ENCODE measurements around the gene WDR64.

Gene WDR64

DNA sequence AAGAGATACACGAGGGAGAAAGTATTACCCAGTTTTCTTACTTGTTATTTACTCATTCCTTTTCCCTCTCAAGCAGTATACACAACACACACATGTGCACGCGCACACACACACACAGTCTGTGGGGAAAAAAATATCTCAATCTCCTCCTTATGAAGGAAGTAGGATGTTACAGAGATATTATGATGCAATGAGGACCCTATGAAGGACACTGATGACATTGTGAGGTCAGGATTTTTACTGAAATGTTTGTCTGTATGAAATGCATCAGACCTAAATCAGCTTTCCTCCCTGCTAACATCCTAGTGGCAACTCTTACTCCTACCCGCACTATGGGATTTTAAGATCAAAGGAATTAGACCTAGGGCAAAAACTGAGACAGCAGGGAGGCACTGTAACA, at the start of gene WDR64:
Gene WDR64 (plus strand): TSS at position 270 of the 400 bp plus-strand sequence. CDS start 204 bp downstream, outside the sequence.
- no peak for DNase-seq (ENCODE audit: low read depth)

DNA sequence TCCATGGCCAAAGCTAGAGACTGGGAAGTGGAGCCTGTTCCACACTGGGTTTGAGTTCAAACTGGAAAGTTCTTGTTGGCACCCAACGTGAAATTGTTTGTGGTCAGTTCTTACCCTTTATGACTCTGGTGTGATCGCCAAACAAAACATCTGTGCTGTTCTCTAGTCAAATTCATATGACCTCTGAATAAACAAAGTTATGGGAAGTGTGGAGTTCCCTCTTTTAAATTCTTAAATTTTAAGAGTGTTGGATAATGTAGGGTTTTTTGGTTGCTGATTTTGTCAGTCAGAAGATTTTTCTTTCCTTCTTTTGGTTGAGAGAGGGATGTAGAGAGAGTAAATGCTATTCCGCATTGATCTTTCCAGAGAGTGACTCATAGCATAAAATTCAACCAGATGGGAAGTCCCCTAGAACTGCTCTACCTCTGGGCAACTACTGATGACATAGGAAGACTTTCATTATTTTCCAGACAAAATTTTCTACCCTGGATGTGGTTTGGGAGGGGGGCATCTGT, 48.3 kb upstream of the WDR64 start:
- DNase-seq (ENCODE audit: low read depth), result peak; percentile 91

DNA sequence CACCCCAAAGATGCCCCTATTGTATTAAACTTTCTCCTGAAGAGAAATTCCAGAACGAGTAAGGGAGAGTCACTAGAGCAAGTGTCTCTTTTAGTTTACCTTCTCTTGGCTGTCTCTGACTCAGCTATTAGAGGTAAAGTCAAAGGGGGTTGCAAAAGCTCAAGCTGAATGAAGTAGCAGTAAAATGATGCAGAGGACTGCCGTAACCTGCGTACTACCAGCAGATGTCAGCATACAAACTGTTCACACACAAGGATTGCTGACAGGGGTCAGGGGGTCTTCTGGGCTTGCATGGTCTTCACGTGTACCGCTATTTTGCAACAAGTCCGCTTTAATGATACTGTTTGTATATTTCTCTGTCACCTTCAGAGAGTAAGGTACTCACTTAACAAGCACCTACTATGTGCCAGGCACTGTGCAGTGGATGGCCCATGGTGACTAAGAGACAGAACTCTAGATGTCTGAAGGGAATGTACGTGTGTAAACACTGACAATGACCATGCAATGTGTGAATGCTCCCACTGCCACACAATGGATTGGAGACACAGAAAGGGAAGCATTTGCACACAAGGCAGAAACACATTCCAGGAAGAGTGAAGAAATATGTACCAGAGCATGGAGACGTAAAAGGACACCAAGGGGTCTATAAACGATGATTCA, 46.8 kb upstream of the WDR64 start:
- no peak for DNase-seq (ENCODE audit: low read depth)

DNA sequence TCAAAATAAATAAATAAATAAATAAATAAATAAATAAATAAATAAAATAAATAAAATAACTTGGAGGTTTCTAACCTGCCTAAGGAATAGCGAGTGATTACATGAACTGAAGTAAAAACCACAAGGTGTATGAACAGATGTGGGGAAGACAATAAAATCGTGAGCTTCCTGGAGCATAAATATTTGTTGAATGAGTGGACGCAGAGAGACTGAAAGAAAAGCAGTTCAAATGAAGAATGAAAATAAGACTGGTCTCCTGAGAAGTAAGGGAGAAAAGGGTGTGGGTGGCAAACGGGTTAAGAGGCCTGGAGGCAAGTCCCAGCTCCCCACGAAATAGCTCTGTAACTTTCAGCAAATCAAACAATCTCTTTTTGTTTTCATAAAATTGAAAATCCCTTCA, 45.5 kb upstream of the WDR64 start:
- DNase-seq (ENCODE audit: low read depth), result no peak

DNA sequence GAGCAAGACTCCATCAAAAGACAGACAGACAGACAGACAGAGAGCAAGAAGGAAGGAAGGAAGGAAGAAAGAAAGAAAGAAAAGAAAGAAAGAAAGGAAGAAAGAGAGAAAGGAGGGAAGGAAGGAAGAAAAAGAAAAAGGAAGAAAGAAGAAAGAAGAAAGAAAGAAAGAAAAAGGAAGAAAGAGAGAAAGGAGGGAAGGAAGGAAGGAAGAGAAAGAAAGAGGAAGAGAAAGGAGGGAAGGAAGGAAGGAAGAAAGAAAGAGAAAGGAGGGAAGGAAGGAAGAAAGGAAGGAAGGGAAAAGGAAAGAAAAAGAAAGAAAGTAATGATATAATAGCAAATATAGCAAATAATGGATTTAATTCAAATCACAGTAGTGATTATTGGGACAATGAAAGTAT, 44.6 kb upstream of the WDR64 start:
- no peak for DNase-seq (ENCODE audit: low read depth)

DNA sequence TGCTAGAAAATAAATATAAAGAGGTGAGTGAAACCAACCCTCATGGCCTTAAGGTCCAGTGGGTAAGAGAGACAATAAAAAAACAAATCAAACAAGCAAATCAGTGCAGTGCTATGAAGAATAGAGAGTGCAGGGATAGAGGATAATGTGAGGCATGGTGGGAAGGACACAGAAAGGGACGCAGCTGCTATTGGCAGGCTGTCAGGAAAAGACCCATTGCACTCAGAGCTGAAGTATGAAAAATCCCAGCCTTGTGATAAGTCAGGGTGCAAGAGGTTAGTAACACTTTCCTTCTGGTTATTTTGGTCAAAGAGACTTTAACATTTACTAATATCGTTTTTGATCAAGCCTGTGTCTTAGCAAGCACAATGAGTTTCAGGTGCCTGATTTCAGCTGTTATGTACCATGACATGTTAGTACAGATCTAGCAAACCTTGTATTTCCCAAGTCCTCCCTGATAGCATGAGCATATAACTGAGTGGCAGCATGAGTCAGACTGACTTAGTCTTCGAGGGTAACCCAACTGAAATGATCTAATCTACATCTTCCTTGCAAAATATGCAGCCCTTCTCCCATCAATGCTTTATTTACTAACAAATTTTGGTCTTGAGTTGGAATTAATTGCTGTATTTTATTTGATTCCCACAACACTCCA, 43.6 kb upstream of the WDR64 start:
- DNase-seq (ENCODE audit: low read depth), result no peak

DNA sequence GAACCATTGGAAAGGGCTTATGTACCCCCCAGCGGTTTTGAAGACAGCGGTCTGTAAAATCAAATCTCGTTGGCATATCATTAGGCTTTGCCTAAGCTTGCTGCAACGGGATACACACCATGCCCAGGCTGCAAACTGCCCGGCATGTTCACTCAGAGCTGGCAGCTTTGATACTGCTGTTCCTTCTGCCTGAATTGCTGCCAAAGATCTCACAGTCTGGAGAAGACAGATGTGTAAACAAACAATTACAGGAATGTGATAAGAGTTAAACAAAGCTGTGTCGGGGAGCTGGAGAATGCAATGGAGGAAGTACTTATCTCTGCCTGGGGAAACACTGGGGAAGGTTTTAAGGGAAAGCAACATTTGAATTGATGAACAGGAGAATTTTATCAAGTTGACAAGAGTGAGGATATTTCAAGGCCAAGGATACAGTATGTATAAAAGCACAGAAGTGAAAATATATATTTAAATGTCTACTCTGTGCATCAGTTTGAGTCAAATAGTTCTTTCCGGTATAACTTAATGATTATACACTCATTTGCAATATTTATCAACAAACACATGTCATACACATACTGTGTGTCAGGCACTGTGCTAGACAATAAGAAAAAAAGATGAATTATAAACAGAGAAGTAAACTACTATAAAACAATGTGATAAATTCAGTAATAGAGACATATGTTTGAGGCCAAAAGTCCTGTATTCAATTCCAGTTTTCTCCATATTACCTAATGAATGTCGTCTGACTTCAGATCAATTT, 41.8 kb upstream of the WDR64 start:
- no peak for DNase-seq (ENCODE audit: low read depth)

DNA sequence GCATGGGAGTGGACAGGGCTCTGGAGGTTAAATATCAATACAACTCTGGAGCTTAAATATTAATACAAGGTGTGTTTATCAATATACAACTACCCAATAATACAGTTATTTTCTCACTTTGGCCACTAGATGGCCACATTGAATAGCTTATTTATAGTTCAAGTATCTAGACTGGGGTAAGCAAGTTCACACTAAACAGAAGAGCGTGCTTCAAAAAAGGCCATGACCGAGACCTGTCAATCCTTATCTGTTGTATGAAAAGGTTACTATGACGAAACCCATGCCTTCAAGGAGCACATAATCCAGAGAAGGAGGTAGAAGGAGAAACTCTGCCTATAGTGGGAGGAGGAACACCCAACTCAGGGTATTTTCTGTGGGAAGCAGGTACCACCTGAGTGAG, 41.0 kb upstream of the WDR64 start:
- DNase-seq (ENCODE audit: low read depth), result peak; percentile 57

DNA sequence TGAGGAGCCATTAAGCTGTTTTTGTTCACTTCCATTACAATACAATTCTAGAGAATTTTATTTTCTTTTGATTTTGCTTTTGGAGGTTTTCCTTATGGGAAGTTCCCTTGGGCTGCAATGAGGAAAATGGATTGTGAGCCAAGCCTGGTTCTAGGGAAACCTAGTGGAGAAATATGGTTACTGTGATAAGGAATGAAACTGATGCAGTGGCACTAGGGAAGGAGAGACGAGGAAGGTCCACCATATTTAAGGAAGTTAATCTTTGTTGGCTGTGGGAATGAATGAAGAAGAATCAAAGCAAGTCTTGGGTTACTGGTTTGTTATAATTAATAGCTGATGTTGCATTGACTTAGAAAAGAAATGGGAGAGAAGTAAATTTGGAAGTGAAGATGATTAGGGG, 40.3 kb upstream of the WDR64 start:
- no peak for DNase-seq (ENCODE audit: low read depth)

DNA sequence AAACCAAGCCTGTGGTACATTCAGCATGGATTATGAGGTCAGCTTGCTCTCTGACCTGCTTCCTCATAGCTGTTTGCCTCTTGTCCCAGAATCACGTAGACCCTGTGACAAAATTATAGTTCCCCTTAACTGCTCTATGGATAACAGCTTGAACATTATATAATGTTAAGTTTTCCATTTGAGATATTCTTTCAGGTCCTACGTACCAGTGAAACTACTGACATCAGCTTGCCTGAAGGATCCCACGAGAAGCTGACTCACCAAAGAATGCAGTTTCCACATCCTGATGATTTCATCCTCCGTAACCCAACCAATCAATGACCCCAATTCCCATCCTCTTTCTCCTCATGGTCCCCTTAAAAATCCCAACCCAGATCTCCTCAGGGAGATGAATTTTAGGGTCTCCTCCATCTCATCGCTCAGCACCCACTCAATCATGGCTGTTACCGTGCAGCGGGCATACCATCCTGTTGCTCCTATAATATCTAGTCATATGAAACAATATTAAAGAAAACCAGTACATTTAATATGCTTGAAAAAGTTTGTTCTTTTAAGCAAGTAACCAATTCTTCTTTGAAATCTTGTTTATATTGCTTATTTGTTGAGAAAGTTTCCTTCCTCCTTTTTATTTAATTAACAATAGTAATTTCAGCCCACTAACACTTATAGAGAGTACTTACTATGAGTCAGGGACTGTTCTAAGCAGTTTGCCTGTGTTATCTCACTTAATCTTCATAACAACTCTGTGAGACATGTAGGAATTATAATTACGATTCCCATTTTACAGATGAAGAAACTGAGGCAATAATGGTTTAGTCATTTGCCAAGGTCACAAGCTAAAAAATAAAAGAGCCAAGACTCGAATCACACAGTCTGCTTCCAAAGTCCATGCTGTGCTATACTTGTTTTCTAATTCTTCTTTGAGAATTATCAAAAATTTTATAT, 39.3 kb upstream of the WDR64 start:
- peak; percentile 85 for DNase-seq (ENCODE audit: low read depth)

DNA sequence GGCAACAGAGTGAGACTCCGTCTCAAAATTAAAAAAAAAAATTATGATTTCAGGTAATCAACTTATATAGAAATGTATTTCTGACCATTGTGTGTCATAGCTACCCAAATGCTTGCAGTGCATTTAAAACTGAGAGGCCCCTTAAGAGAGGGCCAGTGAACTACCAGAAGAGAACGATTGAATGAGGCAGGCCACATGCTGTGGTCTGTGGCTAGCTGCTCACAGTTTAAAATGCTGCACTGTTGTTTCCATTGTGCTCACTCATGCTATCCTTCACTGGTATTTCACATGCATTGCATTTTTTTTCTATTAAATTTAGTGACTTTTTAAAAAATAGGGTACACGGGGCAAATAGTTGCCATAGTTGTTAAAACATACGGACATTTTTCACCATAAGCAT, 37.9 kb upstream of the WDR64 start:
- no peak for DNase-seq (ENCODE audit: low read depth)

DNA sequence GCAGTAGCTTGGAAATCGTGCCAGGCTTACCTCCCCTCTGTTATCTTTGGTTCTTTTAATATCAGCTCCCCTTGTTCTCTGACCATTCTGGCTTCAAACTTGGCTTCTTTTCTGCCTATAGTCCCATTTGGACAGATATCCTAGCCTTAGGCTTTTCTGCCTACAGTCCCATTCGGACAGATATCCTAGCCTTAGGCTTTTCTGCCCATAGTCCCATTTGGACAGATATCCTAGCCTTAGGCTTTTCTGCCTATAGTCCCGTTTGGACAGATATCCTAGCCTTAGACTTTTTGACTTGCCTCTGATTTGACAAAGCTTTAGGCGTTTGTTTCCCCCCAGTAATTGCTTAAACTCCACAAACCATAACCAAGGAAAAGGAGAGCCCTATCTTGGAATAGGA, 37.5 kb upstream of the WDR64 start:
- DNase-seq (ENCODE audit: low read depth), result no peak

DNA sequence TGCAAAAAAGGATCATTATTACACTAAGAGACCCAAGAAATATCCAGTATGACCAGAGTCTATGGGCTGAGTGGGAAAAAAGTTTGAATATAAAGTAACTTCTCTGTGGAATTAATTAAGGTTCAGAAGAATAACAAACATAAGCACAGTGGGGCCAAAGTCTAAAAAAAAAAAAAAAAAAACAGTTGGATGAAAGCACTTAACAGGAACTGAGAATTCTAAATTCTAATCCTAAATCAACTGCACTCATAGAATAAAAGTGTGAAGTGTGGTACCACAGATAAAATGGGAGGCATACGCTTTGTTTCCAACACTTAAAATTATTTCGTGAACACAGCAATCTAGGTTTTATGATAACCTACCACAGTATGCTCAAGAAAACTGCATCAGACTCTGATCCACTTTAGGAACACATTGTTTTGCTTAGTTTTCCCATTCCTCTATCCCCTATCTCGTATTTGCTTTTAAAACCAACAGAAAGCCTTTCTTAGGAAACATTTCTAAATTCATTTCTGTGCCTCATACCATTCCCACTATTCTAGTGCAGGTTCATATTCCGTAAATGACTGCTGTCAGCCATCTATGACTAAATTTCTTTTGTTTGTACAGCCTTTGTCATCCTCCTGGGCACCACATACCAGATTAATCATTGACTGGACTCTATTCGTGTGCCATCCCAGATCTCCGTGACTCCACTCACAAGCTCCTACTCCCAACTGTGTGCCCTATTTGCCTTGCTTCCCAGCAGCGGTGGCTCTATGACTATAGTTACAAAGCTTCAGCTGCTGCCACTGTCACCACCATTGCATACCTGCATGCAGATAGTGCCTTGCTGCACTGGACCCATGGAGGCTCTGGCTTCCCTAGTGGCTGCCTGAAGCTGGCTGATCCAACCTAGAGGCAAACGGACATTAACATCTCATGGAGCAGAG, 36.8 kb upstream of the WDR64 start:
- DNase-seq (ENCODE audit: low read depth), result no peak

DNA sequence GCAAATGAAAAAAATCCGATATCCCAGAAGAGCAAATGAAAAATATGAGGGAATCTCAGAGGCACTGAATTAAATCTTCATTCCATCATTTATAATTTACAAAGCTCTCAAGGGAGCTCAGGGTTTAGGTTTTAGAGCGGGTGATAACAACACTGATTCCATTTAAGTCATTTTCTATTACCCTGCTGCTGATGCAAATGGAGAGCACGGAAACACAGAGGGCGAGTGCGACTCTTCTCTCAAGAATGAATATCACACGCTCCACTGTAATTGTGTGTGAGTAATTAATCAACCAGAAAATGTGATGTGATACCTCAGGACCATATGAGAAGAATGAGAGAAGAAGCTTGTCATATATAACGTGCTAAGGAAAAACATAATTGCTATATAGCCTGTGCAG, 34.7 kb upstream of the WDR64 start:
- DNase-seq (ENCODE audit: low read depth), result no peak

DNA sequence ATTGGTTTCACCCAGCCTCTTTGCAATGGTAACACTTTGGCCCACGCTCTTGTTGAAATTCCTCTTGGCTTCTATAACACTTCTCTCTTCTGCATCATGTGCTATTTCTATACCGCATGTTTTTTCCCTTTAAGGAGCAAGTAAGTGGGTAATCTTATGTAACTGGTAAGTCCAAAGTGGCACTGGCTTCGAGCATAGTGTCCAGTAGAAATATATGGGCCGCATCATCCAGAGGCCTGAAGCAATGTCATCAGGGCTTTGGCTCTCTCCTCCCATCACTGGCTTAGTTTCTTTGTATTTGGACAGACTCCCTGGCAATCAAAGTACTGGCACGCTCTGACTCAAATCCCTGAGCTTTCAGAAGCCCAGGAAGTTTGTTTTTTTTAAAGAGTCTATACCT, 29.4 kb upstream of the WDR64 start:
- peak; percentile 53 for DNase-seq (ENCODE audit: low read depth)

DNA sequence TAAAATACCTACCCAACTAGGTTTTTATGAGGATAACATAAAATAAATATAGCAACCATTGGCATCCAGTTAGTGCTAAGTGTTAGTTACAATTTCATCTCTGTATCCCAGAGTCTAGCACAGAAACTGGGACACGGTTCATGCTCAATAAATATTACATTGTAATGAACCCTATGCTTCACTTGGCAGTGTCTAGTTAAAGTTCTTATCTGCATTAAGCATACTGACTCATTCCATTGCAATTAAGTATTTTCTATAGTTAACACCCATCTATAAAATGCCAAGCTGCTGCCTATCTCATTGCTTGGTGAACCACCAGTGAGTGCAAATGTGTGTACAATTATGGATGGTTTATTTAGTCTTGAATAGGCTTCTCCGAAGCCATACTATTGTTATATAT, 27.1 kb upstream of the WDR64 start:
- no peak for DNase-seq (ENCODE audit: low read depth)

DNA sequence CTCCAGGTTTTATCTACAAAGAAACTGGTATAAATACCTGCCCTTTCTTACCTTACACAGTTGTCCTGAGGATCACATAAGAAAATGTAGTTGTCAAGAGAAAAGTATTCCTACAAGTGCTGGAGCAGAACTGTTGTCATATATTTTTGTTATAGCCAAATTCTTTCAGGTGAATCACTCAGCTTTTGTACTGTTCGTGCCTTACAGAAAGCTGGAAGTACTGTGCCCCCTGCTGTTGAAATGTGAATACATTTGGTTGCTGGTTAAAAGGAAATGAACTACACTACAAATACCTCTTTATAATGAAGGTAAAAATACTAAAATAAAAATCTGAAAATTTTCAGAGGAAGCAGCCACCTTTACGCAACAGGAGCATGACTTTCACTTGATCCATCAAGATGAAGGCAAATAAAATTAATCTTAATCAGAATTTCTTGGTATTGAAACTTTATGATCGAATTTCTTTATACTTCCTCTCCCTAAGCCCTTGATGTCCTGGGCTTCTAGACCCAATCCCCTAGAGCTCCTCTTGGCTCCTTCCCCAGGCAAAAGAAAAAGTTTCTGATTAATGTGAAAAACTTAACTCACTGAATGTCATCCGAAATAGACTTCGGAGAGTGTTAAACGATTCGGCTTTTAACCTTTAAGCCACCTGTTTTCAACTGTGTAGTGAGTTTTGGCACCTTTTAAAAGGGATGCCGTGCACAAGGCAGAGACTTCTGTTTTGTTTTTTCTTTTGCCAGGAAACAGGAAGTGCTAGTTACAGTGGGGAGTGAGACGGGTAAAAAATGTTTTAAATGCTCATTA, 24.4 kb upstream of the WDR64 start:
- DNase-seq (ENCODE audit: low read depth), result peak; percentile 72

DNA sequence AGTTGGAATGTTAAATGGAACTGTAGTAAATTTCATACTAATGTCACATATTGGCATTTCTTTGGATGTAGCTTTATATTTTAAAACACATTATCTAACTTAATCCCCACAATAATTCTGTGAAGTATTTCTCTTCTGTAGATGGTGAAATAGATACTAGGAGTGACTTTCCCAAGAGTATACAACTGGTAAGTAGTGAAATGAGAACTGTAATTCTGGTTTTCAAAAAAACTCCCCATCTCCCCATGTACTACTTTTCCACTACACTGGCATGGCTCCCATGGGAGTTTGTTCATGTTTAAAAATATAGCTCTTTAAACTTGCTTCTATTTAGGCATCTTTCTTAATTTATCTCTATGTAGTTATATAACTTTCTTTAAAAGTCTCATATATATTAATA, 22.1 kb upstream of the WDR64 start:
- DNase-seq (ENCODE audit: low read depth), result no peak

DNA sequence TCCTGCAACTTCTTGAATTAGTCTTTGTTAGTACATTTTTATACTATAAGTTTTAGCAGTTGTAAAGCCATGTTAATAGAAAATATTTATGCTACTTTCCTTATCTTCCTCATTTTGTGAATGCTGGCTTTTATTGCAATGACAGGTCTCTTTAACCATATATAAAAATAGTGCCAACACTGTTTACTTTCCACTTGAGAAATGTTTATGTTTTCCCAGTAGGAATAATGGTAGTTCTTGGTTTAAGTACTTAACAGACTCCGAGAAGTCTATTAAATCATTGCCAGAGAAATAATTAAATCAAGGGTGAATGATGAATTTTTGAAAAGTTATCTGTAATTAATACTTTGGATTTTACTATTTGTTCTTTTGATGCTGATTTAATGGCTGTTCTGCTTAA, 21.6 kb upstream of the WDR64 start:
- no peak for DNase-seq (ENCODE audit: low read depth)

DNA sequence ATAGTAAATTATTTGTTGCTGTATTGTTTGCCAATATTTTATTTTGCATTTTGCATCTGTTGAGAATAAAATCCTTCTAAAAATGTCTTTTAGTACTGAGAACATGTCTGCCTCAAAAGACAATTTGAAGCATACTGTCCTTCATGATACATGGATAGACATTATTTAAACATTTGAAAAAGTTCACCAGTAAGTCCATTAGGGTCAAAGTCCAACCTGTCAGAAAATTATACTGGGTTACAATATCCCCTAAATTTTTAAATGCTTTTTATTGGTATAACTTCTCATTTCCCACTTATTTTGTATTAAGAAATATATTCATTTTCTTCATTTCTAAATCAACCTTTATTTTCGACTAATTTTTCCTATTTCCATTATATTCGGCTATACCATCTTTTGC, 21.2 kb upstream of the WDR64 start:
- DNase-seq (ENCODE audit: low read depth), result no peak
